Common myeloid progenitor, CD34-positive (primary cell): ENCODE data around the gene MEGF8.
A peak's percentile ranks its signal among the peaks of the same experiment; 100 is the strongest.

Experiments
- CTCF ChIA-PET: fragments of 350-600 bp; sonication (Branson Sonifier 250); formaldehyde crosslinking; loops from one replicate; lab custom pipeline; 2021; ENCODE audit warnings: antibody characterized with exemption; lab: Charles Lee
- POLR2A ChIA-PET: fragments of 350-600 bp; sonication (Branson Sonifier 250); formaldehyde crosslinking; loops from one replicate; lab custom pipeline; 2021; ENCODE audit warnings: antibody characterized with exemption; lab: Charles Lee
- DNase-seq, 3 donors: peaks; one replicate each; pipeline versions ENCODE4 v3.0.0 to v3.0.0-alpha.2; 2013
- H3K27ac ChIP-seq, 2 experiments: 1 replicate in 1 of 2; 2 replicates in 1 of 2; pipeline ENCODE4 v1.7.0; 2013; ENCODE audit warnings: inconsistent platforms in 2 of 2, low read length in 2 of 2, mild to moderate bottlenecking in 2 of 2, low read depth in 1 of 2, moderate library complexity in 1 of 2; ENCODE audit not compliant: severe bottlenecking in 2 of 2, insufficient read depth in 1 of 2, poor library complexity in 1 of 2
- H3K27me3 ChIP-seq, 5 experiments: replicated peaks in 2 of 5; 1 replicate in 3 of 5; 2 replicates in 2 of 5; pipeline versions ENCODE4 v1.6.1 to v1.7.0; 2013; ENCODE audit warnings: low read length in 4 of 5, mild to moderate bottlenecking in 2 of 5, moderate library complexity in 2 of 5, inconsistent platforms in 1 of 5; ENCODE audit not compliant: insufficient read depth in 5 of 5, control insufficient read depth in 4 of 5
- H3K36me3 ChIP-seq, 4 experiments: 1 replicate in 2 of 4; 2 replicates in 2 of 4; pipeline versions ENCODE4 v1.6.1 to v1.7.0; 2013; ENCODE audit warnings: low read length in 3 of 4, control low read depth in 1 of 4, mild to moderate bottlenecking in 1 of 4; ENCODE audit not compliant: control insufficient read depth in 4 of 4, insufficient read depth in 4 of 4
- H3K4me1 ChIP-seq, 4 experiments: 1 replicate in 3 of 4; 2 replicates in 1 of 4; pipeline versions ENCODE4 v1.6.1 to v1.7.1; 2013; ENCODE audit warnings: low read length in 3 of 4, mild to moderate bottlenecking in 3 of 4, control low read depth in 1 of 4, inconsistent platforms in 1 of 4, moderate library complexity in 1 of 4; ENCODE audit not compliant: control insufficient read depth in 4 of 4, insufficient read depth in 4 of 4; ENCODE audit errors: control extremely low read depth in 1 of 4
- H3K4me3 ChIP-seq, 7 experiments: 1 replicate in 4 of 7; 2 replicates in 3 of 7; pipeline versions ENCODE4 v1.5.1 to v1.7.0; 2013; ENCODE audit warnings: mild to moderate bottlenecking in 7 of 7, low read length in 6 of 7, moderate library complexity in 6 of 7, inconsistent platforms in 2 of 7, low read depth in 2 of 7, control low read depth in 1 of 7; ENCODE audit not compliant: insufficient read depth in 4 of 7, control insufficient read depth in 1 of 7; ENCODE audit errors: extremely low read depth in 1 of 7
- H3K9me3 ChIP-seq, 5 experiments: 1 replicate in 4 of 5; 2 replicates in 1 of 5; pipeline versions ENCODE4 v1.6.1 to v1.7.1; 2013; ENCODE audit warnings: low read length in 4 of 5, mild to moderate bottlenecking in 2 of 5, inconsistent platforms in 1 of 5, low read depth in 1 of 5, moderate library complexity in 1 of 5; ENCODE audit not compliant: control insufficient read depth in 4 of 5, insufficient read depth in 2 of 5; ENCODE audit errors: control extremely low read depth in 1 of 5
- WGBS: methylation state at CpG from one replicate; pipeline ENCODE4 v1.1.5; 2013; ENCODE audit not compliant: insufficient coverage; 5-methylcytosine and 5-hydroxymethylcytosine counted together

Gene MEGF8

DNA sequence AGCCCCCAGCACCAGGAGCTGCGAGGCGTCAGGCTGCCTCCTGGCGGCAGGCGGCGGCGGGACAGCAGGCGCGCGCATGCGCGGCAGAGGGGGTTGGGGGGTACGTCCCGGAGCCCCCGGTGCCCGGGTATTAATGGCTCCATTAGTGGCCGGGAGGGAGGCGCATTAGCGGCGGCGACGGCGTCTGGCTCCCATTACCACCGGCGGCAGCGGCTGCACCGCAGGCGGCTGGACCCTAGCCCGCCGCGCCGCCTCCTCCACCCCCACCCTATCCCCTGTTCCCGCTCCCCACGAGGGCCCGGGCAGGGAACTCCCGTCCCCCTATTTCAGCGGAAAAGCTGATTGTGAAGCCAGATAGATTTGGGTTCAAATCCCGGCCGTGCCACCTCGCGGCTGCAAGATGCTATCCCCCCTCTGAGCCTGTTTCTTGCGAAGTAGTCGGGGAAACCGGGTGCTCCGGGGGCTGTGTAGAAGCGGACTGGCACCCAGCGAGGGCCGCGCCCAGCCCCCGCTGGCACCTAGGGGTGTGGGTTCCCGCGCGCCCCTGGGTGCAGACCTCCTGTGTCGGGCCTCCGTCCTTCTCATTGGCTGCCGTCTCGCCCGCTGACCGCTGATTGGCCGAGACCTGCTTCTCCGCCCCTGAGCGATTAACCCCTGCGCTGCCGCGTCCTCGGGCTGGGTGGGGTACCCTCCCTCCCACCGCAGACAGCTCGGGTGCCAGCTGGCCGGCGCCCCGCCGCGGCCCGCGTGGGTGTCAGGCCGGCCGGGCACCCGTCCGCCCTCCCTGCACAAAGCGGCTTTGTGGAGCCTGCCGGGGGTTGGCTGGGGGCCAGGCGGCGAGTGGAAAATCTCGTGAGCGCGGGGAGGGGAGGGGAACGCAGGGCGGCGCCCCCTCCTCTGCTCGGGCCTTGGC lies 45.3 kb upstream of the MEGF8 start:
- peak overlapping the region; percentile 61 to 91 (median 76) for H3K4me3 ChIP-seq
- CTCF ChIA-PET = interaction anchor here (0.6 to 7.5 kb wide), 18 partner anchors 9 to 171 kb away, joined by 3 to 159 read pairs (median 5); partner anchors contain the start of genes CIC, ERF, GSK3A and POU2F2
- peak; percentile 80 to 90 (median 88) for DNase-seq
- POLR2A ChIA-PET = interaction anchor here (0.7 to 3.1 kb wide), 7 partner anchors 9 to 37 kb away, joined by 3 to 21 read pairs (median 4); partner anchors contain the start of genes CIC and GSK3A
- 0% methylated on average over 35 of the region's 89 CpGs for WGBS
- H3K4me1 ChIP-seq = peaks cover 6 to 77% (median 69%) of the 10 kb centered on the region in 4 experiments
- peaks cover 0 to 13% (median 3%) of the 10 kb centered on the region in 4 experiments for H3K36me3 ChIP-seq
- no peaks in the 10 kb centered on the region for H3K27me3 ChIP-seq
- H3K27ac ChIP-seq = peak overlapping the region in 1 of 2 experiments; percentile 79
- H3K9me3 ChIP-seq = no peaks in the 10 kb centered on the region

DNA sequence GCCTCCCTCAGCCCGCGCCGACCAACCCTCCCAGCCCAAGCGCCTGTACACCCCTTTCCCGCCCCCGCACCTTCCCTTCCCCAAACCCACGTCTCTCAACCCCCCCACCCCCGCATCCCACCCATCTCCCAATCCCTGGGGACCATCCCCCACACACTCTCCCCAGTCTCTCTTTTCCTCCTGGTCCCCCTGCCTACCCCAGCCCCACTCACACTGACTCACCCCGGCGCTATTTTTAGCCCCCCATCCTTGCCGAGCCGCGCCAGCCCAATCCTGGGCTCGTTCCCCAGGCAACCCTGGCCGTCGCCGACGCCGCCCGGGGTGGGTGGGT lies 44.7 kb upstream of the MEGF8 start:
- WGBS = 0% methylated on average over 4 of the region's 20 CpGs
- no peak for DNase-seq
- Histone ChIP-seq H3K36me3 (peaks cover 0 to 11% (median 1%) of the 10 kb centered on the region in 4 experiments), H3K9me3 (no peaks in the 10 kb centered on the region), H3K27ac (peak overlapping the region in 1 of 2 experiments; percentile 79), H3K27me3 (no peaks in the 10 kb centered on the region), H3K4me1 (peaks cover 9 to 78% (median 74%) of the 10 kb centered on the region in 4 experiments), H3K4me3 (peak overlapping the region; percentile 61 to 91 (median 76))
- ChIA-PET CTCF (interaction anchor here (1.4 to 7.5 kb wide), 3 partner anchors 34 to 79 kb away, joined by 3 to 159 read pairs (median 5); partner anchors contain the start of gene GSK3A), POLR2A (interaction anchor here (2.1 to 3.1 kb wide), 3 partner anchors 10 to 35 kb away, joined by 8 to 21 read pairs (median 10); no protein-coding TSS in a partner anchor)

DNA sequence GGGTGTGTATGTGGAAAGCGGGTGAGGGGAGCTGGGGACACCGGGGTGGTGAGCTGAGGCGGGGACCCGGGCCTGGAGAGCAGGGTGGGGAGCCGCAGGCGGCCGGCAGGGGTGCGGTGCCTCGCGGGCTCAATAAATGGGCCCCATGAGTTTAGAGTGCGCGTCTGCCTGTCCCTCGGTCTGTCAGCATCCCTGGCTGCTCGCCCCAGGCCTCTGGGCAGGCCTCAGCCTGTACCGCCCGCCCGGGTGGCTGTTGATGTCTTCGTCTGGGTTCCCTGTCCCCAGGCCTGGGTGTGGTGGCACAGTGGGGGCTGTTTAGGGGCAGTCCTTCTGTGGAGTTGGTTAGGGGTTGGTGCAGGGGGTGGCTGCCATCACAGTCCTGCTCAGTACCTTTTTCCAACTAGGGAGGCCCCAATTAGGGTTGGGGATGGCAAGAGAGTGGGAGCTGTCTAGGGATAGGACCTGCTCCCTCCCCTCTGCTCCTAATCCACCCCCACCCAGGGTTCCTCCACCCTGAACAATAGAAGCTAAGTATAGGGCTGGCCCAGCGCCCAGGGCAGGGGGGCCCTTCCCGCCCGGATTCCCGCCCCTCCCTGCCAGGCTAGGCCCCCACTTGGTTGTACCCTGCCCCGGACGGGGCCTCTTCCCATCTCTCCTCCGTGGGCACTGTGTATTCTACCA lies 44.1 kb upstream of the MEGF8 start:
- ChIA-PET POLR2A (interaction anchor here (0.6 to 3.1 kb wide), 3 partner anchors 30 to 147 kb away, joined by 3 to 21 read pairs (median 10); no protein-coding TSS in a partner anchor), CTCF (interaction anchor here (0.7 to 7.5 kb wide), 7 partner anchors 10 to 79 kb away, joined by 3 to 159 read pairs (median 5); partner anchors contain the start of genes ERF and GSK3A)
- Histone ChIP-seq H3K9me3 (no peaks in the 10 kb centered on the region), H3K27me3 (no peaks in the 10 kb centered on the region), H3K4me3 (peak overlapping the region in 6 of 7 experiments; percentile 40 to 91 (median 76)), H3K36me3 (peaks cover 0 to 10% (median 0%) of the 10 kb centered on the region in 4 experiments), H3K27ac (peak overlapping the region; percentile 25 to 75), H3K4me1 (peaks cover 9 to 80% (median 75%) of the 10 kb centered on the region in 4 experiments)
- WGBS = 1% methylated on average over 20 of the region's 25 CpGs
- peak in 2 of 3 donors; percentile 53 to 66 for DNase-seq

DNA sequence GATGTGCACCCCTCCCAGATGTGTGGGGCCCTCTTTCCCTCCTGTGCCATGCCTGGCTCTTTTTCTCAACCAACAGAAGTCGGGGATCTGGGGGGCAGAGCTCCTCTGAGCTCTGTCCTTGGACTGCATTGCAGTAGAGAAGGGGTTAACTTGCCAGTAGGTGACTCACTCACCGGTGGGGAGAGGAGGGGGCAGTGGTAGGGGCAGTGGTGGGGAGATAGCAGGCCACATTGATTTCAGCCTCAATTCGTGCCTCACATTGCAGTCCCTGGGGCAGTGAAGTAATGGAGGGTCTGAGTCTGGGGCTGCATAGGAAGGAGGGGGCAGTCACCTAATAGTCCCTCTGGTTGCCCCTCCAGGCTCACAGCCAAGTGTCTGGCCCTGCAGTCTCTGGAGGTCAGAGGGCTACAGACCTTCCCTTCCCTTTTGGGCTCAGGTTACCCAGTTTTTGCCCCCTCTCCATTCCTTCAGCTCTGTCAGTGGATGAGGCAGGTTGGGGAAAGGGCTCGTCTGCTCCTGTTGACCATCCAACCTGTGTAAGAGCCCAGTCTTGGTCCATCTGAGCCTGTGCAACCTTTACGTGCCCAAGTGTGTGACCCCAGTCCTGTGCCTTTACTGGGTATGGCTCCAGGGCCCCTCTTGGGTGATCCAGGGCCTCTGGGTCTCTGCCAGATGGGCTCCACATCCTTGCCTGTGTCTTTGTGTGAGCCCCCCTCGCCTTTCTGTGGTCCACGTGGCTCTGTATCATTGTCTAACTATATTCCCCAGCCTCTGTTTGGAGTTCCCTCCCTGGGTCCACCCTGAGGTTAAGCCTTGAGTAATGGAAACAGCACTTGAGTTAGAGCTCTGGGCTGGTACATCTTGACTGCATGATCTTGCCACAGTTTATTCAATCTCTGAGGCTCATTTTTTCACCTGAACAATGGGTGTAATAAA lies 43.3 kb upstream of the MEGF8 start:
- DNase-seq = peak in 2 of 3 donors; percentile 71 to 77
- Histone ChIP-seq H3K9me3 (no peaks in the 10 kb centered on the region), H3K4me1 (peaks cover 9 to 84% (median 76%) of the 10 kb centered on the region in 4 experiments), H3K27me3 (no peaks in the 10 kb centered on the region), H3K27ac (peak overlapping the region; percentile 25 to 75), H3K36me3 (peaks cover 0 to 9% (median 3%) of the 10 kb centered on the region in 4 experiments), H3K4me3 (peak overlapping the region in 6 of 7 experiments; percentile 35 to 91 (median 76))
- POLR2A ChIA-PET = interaction anchor here (0.6 to 3.1 kb wide), 2 partner anchors 36 to 148 kb away, joined by 3 to 21 read pairs; no protein-coding TSS in a partner anchor
- 18% methylated on average over 4 of the region's 7 CpGs for WGBS
- CTCF ChIA-PET = interaction anchor here (0.7 to 7.5 kb wide), 7 partner anchors 9 to 80 kb away, joined by 3 to 159 read pairs (median 5); partner anchors contain the start of genes ERF and GSK3A

DNA sequence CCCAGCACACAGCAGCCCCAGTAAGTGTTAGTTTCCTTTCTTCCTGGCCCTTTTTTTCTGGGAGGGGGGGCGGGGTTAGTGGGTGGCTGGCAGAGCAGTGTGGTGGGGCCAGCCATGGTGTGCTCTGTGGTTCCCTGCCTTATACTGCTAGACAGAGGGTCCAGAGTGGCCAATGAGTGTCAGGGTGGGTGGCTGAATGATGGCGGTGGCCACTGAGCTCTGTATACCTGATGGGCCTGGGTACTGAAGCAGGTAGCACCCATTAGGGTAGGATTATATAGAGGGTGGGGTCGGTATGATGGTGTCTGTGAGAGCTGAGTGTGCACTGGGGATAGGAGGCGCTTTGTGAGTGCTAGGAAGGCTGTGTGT lies 42.6 kb upstream of the MEGF8 start:
- Histone ChIP-seq H3K9me3 (no peaks in the 10 kb centered on the region), H3K27me3 (no peaks in the 10 kb centered on the region), H3K36me3 (peaks cover 0 to 16% (median 10%) of the 10 kb centered on the region in 4 experiments), H3K4me1 (peaks cover 9 to 79% (median 70%) of the 10 kb centered on the region in 4 experiments), H3K4me3 (peak overlapping the region in 5 of 7 experiments; percentile 53 to 91 (median 72)), H3K27ac (peak overlapping the region in 1 of 2 experiments; percentile 75)
- ChIA-PET CTCF (interaction anchor here (1.8 to 7.5 kb wide), 2 partner anchors 14 to 36 kb away, joined by 7 to 159 read pairs; partner anchors contain the start of gene GSK3A), POLR2A (no interaction called here)
- WGBS = 40% methylated on average over 3 of the region's 4 CpGs
- DNase-seq = no peak
